A549 treated with AZD2906 at 1 μM for 4 hours (cell line): ENCODE measurements around the gene MLANA. TPM values are rescaled to one million over a fixed set of nuclear protein-coding genes. Genes with fewer than 3 reads are reported as not detected.

ENCODE experiments used
- total RNA-seq: library from RNA; stranded (reverse); fragments of 200-300 nt; extraction: Qiagen RNA extraction; gene quantifications from 5 replicates; pipeline ENCODE4 v1.2.3, GENCODE V29; 2022

The MLANA gene
- not detected in 5 replicates for total RNA-seq

GRCh38 chr9:5890641-5891040 lies at the start of gene MLANA:
Gene MLANA, plus strand, starts transcription at chr9:5890889. Its CDS starts 1,586 bp downstream, at chr9:5892475.

Other genes starting within 250 kb of the MLANA start
- gene ERMP1, start 57.8 kb upstream of the MLANA start, total RNA-seq = 15.7 to 18.0 TPM (median 16.5 TPM) in 5 replicates
- 9.9 to 15.7 TPM (median 13.0 TPM) in 5 replicates for gene RANBP6, start 124.7 kb downstream of the MLANA start, total RNA-seq